GM18873 (cell line): Measurements from ENCODE around the gene MSN.

Experiments
- ATAC-seq: cut with Tn5 transposase; IDR thresholded peaks from one replicate; pipeline ENCODE4 v1.9.1; 2021; ENCODE audit warnings: mild to moderate bottlenecking, moderate library complexity, moderate number of reproducible peaks; ENCODE audit not compliant: unreplicated experiment, low FRiP score

The MSN gene

GRCh38 chrX:65671966-65672365 is 4.5 kb downstream of the MSN start:
- no peak for ATAC-seq

DNA sequence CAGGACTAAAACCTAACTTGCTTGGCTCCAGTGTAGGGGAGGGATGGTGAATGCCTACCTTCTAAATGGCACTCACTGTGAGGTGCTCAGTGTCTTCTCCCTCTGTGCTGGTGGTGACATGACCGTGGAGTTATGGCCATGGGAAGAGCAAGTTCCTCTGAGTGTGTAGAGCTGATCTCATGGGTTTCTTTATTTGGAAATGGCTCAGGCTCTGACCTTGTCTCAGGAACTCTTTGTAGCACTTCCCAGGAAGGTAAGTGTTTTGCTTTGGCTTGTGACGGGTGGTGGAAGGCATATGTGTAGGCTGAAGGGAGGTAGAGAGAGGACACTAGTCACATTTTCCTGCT is 6.4 kb downstream of the MSN start:
- ATAC-seq = no peak

- ATAC-seq = no peak
Measured at GRCh38 chrX:65674204-65674893, 6.9 kb downstream of the MSN start.

- ATAC-seq = no peak
Measured at GRCh38 chrX:65677954-65678469, 10.6 kb downstream of the MSN start.

DNA sequence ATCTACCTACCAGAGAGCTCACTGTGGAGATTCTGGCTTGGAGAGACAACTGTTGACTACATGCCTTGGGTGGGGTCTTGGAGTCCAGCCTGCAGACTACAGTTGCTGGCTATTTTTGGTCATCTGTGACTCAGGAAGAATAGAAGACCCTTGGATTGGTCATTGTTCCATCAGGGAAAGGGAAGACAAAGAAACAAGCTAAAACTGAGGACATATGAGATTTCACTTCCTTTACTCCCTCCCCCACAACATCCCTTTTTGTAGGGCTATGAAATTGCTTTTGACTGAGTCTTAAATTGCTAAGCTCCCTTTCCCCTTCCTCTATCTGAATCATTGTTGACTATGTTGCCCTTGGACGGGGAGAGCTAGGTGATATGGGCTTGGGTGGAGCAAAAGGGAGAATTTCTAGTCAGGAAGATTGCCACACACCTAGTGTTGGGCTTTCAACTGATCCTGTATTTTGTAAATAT is 11.7 kb downstream of the MSN start:
- ATAC-seq = no peak

DNA sequence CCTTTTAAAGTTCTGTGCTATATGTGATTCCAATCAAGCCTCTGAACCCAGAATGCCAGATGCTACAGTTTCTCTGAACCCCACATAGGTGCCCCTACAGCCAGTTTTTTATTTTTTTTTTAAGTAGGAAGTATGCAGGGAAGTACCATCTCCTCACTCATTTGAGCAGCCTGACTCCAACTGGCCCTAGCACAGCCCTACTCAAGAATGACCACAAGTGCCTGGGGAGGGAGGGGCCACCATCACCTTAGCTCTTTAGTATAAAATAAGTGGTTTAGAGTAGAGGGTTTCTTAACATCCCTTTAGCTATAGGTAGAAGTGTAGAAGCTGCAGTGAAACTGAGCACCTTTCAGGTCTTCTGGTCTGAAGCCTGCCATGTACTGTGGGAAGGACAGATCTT is 14.4 kb downstream of the MSN start:
- no peak for ATAC-seq

DNA sequence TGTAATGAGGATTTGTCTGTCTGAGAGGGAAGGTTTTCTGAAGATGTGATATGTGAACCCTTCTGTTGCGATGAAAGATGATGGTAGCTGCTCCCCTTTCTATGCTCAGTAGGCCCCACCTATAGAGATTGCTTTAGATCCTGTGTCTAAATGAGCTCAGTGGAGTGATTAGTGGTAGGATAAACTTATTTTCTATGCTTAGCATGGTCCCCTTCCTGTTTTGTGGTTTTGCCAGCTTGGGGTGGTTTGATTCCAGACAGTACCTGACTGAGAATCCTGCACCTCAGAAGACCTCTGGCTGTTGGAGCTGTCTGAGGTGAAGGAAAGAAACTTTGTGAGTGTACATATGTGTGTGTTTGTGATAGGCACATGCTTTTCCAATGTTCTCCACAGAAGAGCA is 17.7 kb downstream of the MSN start:
- no peak for ATAC-seq

- no peak for ATAC-seq
Measured at GRCh38 chrX:65686236-65686635, 18.8 kb downstream of the MSN start.

DNA sequence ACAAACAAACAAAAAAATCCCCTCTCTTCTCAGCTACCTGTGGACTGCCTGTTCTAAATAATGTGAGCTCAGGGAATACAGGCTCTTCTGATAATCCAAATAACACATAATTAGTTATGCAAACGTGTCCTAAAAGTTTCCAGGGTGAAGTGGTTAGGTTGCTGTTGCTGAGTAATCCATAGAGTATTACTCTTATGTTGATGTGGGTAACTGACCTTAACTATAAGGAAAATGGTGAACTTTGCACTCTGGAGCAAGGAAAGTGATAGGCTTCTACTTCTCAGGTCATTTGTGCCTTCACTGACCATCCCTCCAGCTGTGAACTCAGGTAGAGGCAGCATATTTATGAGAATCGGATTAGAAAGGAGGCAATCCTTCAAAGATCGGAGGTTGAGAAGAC is 19.9 kb downstream of the MSN start:
- ATAC-seq = no peak

- ATAC-seq = peak; percentile 96
Measured at GRCh38 chrX:65688403-65688871, 21.0 kb downstream of the MSN start.

DNA sequence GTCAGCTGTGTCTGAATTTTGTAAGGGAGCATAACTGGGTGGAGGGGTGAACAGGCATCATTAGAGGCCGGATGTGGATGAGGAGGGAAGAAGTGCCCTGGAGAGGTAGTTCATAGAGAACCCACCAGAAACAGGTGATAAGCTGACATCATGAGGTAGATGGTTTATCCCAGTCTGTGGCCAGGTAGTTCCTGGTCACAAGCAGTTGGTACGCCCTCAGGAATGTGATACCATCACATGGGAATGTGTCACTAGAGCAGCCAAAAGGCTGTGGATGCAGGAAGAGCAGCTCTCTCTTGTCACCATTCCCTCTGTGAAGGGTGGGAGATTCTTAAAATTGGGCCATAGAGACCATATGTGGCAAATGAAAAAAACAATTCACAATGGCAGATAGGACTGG is 21.9 kb downstream of the MSN start:
- no peak for ATAC-seq

- ATAC-seq = no peak
Measured at GRCh38 chrX:65690057-65690855, 22.8 kb downstream of the MSN start.

DNA sequence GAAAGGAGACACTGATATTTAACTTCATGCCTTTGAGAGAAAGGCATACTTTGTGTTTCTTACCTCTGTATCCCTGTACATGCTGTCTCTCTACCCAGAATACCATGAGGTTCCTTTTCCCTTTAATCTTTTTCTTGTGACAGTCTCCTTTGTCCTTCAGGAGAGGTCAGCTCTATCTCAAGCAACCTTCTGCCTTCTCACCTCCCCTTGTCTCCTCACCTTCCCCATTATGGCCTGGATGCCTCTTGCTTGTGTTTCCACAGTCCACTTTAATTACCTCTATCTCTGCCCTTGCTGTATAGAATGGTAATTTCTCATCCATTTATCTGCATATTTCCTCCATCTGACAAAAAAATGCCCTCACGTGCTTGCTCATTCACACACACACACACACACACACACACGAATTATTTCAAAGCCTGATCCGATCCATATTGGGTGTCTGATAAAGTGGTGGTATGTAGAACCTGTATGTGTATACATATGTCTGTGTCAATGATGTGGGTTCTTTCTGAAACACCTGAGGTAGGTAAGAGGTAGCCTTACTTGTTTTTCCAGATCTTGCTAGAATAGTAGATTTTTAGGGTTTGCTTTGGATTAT is 28.5 kb downstream of the MSN start:
- ATAC-seq = no peak

- ATAC-seq = no peak
Measured at GRCh38 chrX:65696613-65697012, 29.2 kb downstream of the MSN start.

- no peak for ATAC-seq
Measured at GRCh38 chrX:65697211-65697641, 29.8 kb downstream of the MSN start.

GRCh38 chrX:65697915-65698796 is 30.7 kb downstream of the MSN start:
- ATAC-seq = peak; percentile 65

GRCh38 chrX:65702956-65703355 is 35.5 kb downstream of the MSN start:
- no peak for ATAC-seq

DNA sequence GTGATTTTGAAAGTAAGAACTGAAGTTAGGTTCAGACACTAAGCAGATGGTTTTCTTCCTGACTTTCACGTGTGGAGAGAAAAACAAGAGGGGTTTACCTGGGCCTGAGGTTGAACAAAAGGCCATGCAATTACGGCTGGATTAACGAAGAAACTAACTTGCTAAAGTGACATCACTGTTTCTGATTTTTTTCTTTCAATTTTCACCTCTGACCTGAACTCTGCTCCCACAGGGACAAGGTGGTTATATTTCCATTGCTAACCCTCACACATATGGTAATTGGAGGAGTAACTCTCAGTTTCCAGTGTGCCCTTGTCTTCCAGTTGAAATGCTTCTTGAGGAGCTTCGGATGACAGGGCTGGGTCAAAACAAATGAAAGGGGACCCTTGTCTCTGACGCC is 38.0 kb downstream of the MSN start:
- no peak for ATAC-seq

DNA sequence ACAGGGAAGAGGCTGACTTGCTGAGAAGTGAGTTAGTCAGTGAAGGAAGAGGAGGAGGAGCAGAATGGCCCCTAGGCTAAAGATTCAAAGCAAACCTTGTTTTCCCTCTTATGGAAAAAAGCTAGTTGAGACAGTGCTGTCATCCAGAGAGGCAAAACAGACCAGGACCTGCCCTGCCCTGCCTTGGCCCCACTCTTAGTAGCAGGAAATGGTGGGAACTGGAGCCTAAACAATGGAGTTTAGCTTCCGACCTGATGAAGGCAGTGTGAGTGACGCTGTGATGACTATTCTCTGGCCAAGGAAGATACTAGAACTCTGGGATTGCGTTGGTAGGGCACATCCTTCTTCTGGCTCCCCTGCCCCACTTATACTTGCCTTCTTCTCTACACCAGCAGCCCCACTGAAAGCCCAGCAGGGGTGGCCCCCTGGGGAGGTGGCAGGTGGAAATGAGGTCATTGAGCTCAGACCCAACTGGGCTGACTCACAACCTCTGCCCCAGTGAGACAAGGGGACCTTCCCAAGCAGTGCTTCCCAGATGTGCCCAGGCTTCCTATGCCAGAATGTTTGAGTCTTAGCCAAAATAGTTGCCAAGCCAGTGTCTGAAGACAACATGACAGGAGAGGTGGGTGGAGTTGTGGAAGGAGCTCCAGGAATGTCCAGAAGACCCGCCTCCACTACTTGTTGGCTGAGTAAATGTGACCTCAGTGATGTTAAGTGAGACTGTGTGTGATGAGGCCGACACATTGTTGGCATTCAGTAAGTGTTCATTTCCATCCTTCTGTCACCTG is 38.8 kb downstream of the MSN start:
- no peak for ATAC-seq

DNA sequence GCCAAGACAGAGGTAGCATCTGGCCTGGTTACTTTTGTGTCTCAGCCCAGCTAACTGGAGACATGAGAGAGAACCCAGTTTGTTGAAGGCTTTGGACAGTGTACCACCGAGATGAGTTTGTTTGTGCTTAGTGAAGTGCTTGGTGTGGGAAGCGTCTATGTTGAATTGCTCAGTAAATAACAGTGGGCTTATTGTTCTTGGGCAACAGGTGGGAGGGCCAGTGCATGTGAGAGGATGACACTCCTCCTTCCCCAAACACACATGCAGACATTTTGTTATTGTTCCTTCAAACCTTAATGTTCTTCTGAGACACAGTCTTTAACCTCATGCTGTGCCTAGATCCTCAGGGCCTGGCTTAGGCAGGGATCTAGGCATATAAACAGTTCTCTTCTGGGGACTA is 39.7 kb downstream of the MSN start:
- no peak for ATAC-seq
